Transverse colon (tissue), 4 donors: ENCODE results near the gene NPAS3.

ENCODE experiments used
- POLR2AphosphoS5 ChIP-seq, 3 donors: sonication (generic); formaldehyde crosslinking; IDR thresholded peaks; one replicate each; pipeline ENCODE4 v1.6.1; 2016; ENCODE audit warnings: antibody characterized with exemption in 3 of 3
- TF ChIP-seq, protein P1 (sequence below), 5 experiments: fragments of 200-600 bp in 3 of 5; fragments of 450-650 bp in 2 of 5; sonication (generic) in 3 of 5; IDR thresholded peaks; 1 replicate in 2 of 5; 2 replicates in 3 of 5; pipeline ENCODE4 v1.5.1; 2016 to 2017; ENCODE audit warnings: antibody characterized with exemption in 5 of 5, inconsistent platforms in 3 of 5, mild to moderate bottlenecking in 2 of 5, moderate library complexity in 1 of 5

DNA sequence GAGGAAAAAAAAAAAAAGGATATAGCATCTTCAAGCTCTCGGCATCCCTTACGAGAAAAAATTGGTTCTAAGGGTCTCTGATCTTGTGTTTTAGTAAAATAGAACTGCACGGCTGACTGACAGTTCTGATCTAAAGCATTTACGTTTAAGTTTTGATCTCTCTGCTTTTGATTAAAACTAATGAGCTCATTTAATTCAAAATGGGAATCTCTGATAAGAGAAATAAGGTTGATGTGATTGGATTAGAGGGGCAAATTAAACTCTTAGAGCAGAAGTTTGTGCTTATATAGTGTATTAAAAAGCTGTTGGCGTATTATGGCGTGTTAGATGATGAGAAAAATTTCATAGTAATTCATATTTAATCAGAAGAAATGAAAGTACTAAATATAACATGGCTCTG lies 794.6 kb downstream of the NPAS3 start:
- TF ChIP-seq, protein P1, sequence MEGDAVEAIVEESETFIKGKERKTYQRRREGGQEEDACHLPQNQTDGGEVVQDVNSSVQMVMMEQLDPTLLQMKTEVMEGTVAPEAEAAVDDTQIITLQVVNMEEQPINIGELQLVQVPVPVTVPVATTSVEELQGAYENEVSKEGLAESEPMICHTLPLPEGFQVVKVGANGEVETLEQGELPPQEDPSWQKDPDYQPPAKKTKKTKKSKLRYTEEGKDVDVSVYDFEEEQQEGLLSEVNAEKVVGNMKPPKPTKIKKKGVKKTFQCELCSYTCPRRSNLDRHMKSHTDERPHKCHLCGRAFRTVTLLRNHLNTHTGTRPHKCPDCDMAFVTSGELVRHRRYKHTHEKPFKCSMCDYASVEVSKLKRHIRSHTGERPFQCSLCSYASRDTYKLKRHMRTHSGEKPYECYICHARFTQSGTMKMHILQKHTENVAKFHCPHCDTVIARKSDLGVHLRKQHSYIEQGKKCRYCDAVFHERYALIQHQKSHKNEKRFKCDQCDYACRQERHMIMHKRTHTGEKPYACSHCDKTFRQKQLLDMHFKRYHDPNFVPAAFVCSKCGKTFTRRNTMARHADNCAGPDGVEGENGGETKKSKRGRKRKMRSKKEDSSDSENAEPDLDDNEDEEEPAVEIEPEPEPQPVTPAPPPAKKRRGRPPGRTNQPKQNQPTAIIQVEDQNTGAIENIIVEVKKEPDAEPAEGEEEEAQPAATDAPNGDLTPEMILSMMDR (IDR thresholded peaks at IDR 0.05), result no peak
- no peak for TF ChIP-seq POLR2AphosphoS5 (IDR thresholded peaks at IDR 0.05)
